OCI-LY1 (cell line): ENCODE measurements around the gene MYH4.

Experiments
- H2AFZ ChIP-seq: fragments of 200-600 bp; sonication (generic), shearing (Covaris generic); 2 replicates; pipeline ENCODE4 v1.6.0; 2014; ENCODE audit warnings: antibody characterized with exemption, mild to moderate bottlenecking, low read length
- H3F3A ChIP-seq: fragments of 200-600 bp; sonication (generic), shearing (Covaris generic); 2 replicates; pipeline ENCODE4 v1.6.0; 2014; ENCODE audit warnings: mild to moderate bottlenecking, antibody characterized with exemption, low read length, moderate library complexity; ENCODE audit not compliant: insufficient read depth
- H3K27ac ChIP-seq: fragments of 200-600 bp; sonication (generic); 2 replicates; pipeline ENCODE4 v1.5.1; 2014; ENCODE audit warnings: low read length, mixed run types, mild to moderate bottlenecking, low read depth; ENCODE audit not compliant: poor library complexity, severe bottlenecking
- H3K27me3 ChIP-seq: fragments of 200-600 bp; sonication (generic); 2 replicates; pipeline ENCODE4 v1.6.0; 2014; ENCODE audit warnings: antibody characterized with exemption, mild to moderate bottlenecking, low read length, moderate library complexity; ENCODE audit not compliant: insufficient read depth
- H3K36me3 ChIP-seq: fragments of 200-600 bp; sonication (generic); 2 replicates; pipeline ENCODE4 v1.6.1; 2014; ENCODE audit warnings: mild to moderate bottlenecking, antibody characterized with exemption, low read length, moderate library complexity, mixed read lengths; ENCODE audit not compliant: insufficient read depth
- H3K4me1 ChIP-seq: fragments of 200-600 bp; sonication (generic); 2 replicates; pipeline ENCODE4 v1.5.1; 2014; ENCODE audit warnings: mild to moderate bottlenecking, low read length, moderate library complexity; ENCODE audit not compliant: insufficient read depth, severe bottlenecking
- H3K4me2 ChIP-seq: fragments of 200-600 bp; sonication (generic), shearing (Covaris generic); 2 replicates; pipeline ENCODE4 v1.6.1; 2014; ENCODE audit warnings: low read length
- H3K4me3 ChIP-seq: fragments of 200-600 bp; sonication (generic); 2 replicates; pipeline ENCODE4 v1.5.1; 2014; ENCODE audit warnings: low read length, low read depth, mild to moderate bottlenecking, mixed read lengths; ENCODE audit not compliant: poor library complexity, severe bottlenecking
- H3K79me2 ChIP-seq: fragments of 200-600 bp; shearing (Covaris generic); 2 replicates; pipeline ENCODE4 v1.6.1; 2016; ENCODE audit warnings: mixed run types, low read length, mixed read lengths; ENCODE audit not compliant: insufficient read depth
- H3K9ac ChIP-seq: fragments of 200-600 bp; sonication (generic), shearing (Covaris generic); 2 replicates; pipeline ENCODE4 v1.6.1; 2014; ENCODE audit warnings: mild to moderate bottlenecking, low read length, mixed read lengths
- H3K9me2 ChIP-seq: fragments of 200-600 bp; sonication (generic), shearing (Covaris generic); 2 replicates; pipeline ENCODE4 v1.6.1; 2014; ENCODE audit warnings: low read depth, mild to moderate bottlenecking, low read length, mixed read lengths
- H3K9me3 ChIP-seq: fragments of 200-600 bp; shearing (Covaris generic); 2 replicates; pipeline ENCODE4 v1.6.1; 2014; ENCODE audit warnings: low read length, mixed read lengths
- H4K20me1 ChIP-seq: fragments of 200-600 bp; sonication (generic), shearing (Covaris generic); 2 replicates; pipeline ENCODE4 v1.6.0; 2016; ENCODE audit warnings: mild to moderate bottlenecking, low read length; ENCODE audit not compliant: insufficient read depth
- CTCF ChIP-seq: fragments of 200-600 bp; sonication (generic), shearing (Covaris generic); IDR thresholded peaks from 2 replicates; pipeline ENCODE4 v1.5.1; 2017; ENCODE audit warnings: mild to moderate bottlenecking, antibody characterized with exemption, low read length, moderate library complexity, mixed read lengths
- EZH2 ChIP-seq: fragments of 200-600 bp; sonication (generic), shearing (Covaris generic); IDR thresholded peaks from 2 replicates; pipeline ENCODE4 v1.8.0; 2017; ENCODE audit warnings: borderline replicate concordance, mixed run types, mild to moderate bottlenecking, antibody characterized with exemption, low read length, moderate library complexity, mixed read lengths

MYH4 gene

DNA sequence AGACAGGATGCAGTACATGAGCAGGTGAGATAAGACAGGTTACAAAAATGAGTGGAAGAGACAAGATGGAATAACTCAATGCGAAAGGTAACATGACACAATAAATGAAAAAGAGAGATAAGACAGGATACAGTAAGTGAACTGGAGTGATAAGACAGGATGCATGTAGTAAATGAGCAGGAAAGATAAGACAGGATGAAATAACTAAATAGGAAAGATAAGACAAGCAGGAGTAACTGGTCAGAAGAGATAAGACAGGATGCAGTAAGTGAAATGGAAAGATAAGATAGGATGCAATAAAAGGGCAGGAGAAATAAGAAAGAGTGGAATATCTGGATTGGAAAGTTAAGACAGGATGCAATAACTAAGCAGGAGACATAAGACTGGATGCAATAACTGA lies 8.3 kb upstream of the MYH4 start:
- no peak overlapping the region for H3K27ac ChIP-seq
- H3K9ac ChIP-seq: no peak overlapping the region
- no peaks in the 10 kb centered on the region for H3K79me2 ChIP-seq
- no peak overlapping the region for H3K4me3 ChIP-seq
- H2AFZ ChIP-seq: no peak overlapping the region
- no peak for TF ChIP-seq CTCF
- no peak for TF ChIP-seq EZH2
- no peaks in the 10 kb centered on the region for H3K27me3 ChIP-seq
- no peaks in the 10 kb centered on the region for H3K36me3 ChIP-seq
- H3K9me3 ChIP-seq: no peaks in the 10 kb centered on the region
- H3F3A ChIP-seq: no peaks in the 10 kb centered on the region
- no peaks in the 10 kb centered on the region for H3K9me2 ChIP-seq
- no peak overlapping the region for H3K4me2 ChIP-seq
- no peaks in the 10 kb centered on the region for H3K4me1 ChIP-seq
- H4K20me1 ChIP-seq: no peaks in the 10 kb centered on the region

DNA sequence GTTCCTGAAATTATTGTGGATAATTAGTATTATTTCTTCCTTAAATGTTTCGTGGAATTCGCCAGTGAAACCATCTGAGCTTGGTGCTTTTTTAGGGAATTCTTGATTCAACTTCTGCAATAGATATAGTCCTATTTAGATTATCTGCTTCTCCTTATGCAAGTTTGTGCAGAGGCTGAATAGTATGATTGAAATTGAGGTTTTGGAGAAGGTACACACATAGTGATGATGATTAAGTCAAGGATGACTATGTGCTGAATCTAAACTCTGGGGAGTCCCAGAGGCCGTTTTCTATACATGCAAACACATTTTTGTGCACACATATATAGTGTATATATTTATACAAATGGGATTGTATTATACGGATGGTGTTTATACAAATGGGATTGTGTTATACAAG lies 5.2 kb upstream of the MYH4 start:
- H3K36me3 ChIP-seq: no peaks in the 10 kb centered on the region
- H3K27me3 ChIP-seq: no peaks in the 10 kb centered on the region
- H3K4me1 ChIP-seq: no peaks in the 10 kb centered on the region
- TF ChIP-seq CTCF: no peak
- TF ChIP-seq EZH2: no peak
- no peaks in the 10 kb centered on the region for H3F3A ChIP-seq
- no peaks in the 10 kb centered on the region for H3K79me2 ChIP-seq
- no peaks in the 10 kb centered on the region for H3K9me3 ChIP-seq
- no peak overlapping the region for H3K4me3 ChIP-seq
- no peaks in the 10 kb centered on the region for H4K20me1 ChIP-seq
- H3K4me2 ChIP-seq: no peak overlapping the region
- H2AFZ ChIP-seq: no peak overlapping the region
- no peak overlapping the region for H3K27ac ChIP-seq
- H3K9me2 ChIP-seq: no peaks in the 10 kb centered on the region
- H3K9ac ChIP-seq: no peak overlapping the region

DNA sequence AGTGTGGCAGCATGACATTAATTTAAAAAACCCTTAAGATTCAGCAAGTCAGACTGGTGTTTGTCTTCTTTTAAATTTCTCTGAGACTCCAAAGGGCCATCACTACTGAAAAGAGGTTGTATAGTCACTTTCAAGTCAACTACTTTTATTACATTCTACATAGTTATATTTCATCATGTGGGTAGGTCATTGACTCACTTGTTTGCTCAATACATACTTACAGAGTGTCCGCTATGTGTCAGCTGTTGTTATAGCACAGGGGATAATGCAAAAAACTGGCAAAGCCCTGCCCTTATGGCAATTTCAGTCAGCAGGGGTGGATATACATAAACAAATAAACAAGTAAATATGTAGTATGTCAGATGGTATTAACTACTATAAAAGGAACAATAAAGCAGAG lies 2.5 kb upstream of the MYH4 start:
- no peaks in the 10 kb centered on the region for H3K36me3 ChIP-seq
- H3K4me3 ChIP-seq: no peak overlapping the region
- H3K9me3 ChIP-seq: no peaks in the 10 kb centered on the region
- H3K27me3 ChIP-seq: no peaks in the 10 kb centered on the region
- H4K20me1 ChIP-seq: no peaks in the 10 kb centered on the region
- TF ChIP-seq CTCF: no peak
- no peak for TF ChIP-seq EZH2
- no peak overlapping the region for H3K27ac ChIP-seq
- no peak overlapping the region for H3K4me2 ChIP-seq
- H3K9ac ChIP-seq: no peak overlapping the region
- H3K4me1 ChIP-seq: no peaks in the 10 kb centered on the region
- H2AFZ ChIP-seq: no peak overlapping the region
- H3K79me2 ChIP-seq: no peaks in the 10 kb centered on the region
- no peaks in the 10 kb centered on the region for H3K9me2 ChIP-seq
- no peaks in the 10 kb centered on the region for H3F3A ChIP-seq
